ENCODE results near the gene BAHD1. TPM values are rescaled to one million over a fixed set of nuclear protein-coding genes. Genes with fewer than 3 reads are reported as not detected.

Gene BAHD1
- 10 to 100 TPM; 16.0 to 67.3 (median 45.7) TPM for total RNA-seq
- 10 to 100 TPM; 14.8 to 21.2 TPM for polyA plus RNA-seq
- long read RNA-seq, donor 1, full-length matches to known transcripts, result 13 of 76 reads
- long read RNA-seq, donor 1, partial matches to known transcripts, result 34 of 76 reads
- long read RNA-seq, donor 1, other reads (novel, unspliced or antisense), result 29 of 76 reads
- long read RNA-seq, donor 2, full-length matches to known transcripts, result 3 of 42 reads
- long read RNA-seq, donor 2, partial matches to known transcripts, result 39 of 42 reads
- long read RNA-seq, donor 2, other reads (novel, unspliced or antisense), result 0 of 42 reads
- long read RNA-seq, donor 3, full-length matches to known transcripts, result 17 of 81 reads
- long read RNA-seq, donor 3, partial matches to known transcripts, result 37 of 81 reads
- long read RNA-seq, donor 3, other reads (novel, unspliced or antisense), result 27 of 81 reads

GRCh38 chr15:40440743-40441564, at the start of gene BAHD1:
Gene BAHD1 (plus strand): TSS chr15:40440953. CDS start chr15:40458465, 17,512 bp downstream.
- TF ChIP-seq POLR2A (IDR thresholded peaks at IDR 0.05), result peak; percentile 33
- no peak for TF ChIP-seq EP300 (IDR thresholded peaks at IDR 0.05)
- peak in 1 of 3 donors; percentile 6 for TF ChIP-seq CTCF (IDR thresholded peaks at IDR 0.05)
- peak within 1 kb of the TSS; percentile 83 for H3K4me3 ChIP-seq
- H3K36me3 ChIP-seq, result no peaks in the 10 kb centered on the region
- H3K4me1 ChIP-seq (ENCODE audit: insufficient read depth), result peaks cover 21% of the 10 kb centered on the region
- no peaks in the 10 kb centered on the region for H3K9me3 ChIP-seq
- intact Hi-C loops (cut with DNase I), result loop anchor here in 2 of 4 donors (5.0 to 10.0 kb wide), 2 partner anchors 66 to 124 kb away; partner anchors contain the start of genes CCDC32 (in 1 of the 2) and RPUSD2 (in 1 of the 2)
- peak within 1 kb of the TSS; percentile 78 to 85 for H3K27ac ChIP-seq
- 0 to 1% (median 0%) methylated on average over 30 to 119 of the region's 119 CpGs for WGBS, 3 donors
- no peaks in the 10 kb centered on the region for H3K27me3 ChIP-seq
- DNase-seq, result peak; percentile 98 to 99 (median 99)

GRCh38 chr15:40392986-40393948, 47.5 kb upstream of the BAHD1 start:
- Histone ChIP-seq H3K27ac (no peak overlapping the region), H3K4me3 (no peak overlapping the region), H3K27me3 (no peaks in the 10 kb centered on the region), H3K4me1 (ENCODE audit: insufficient read depth) (no peaks in the 10 kb centered on the region), H3K36me3 (no peaks in the 10 kb centered on the region), H3K9me3 (no peaks in the 10 kb centered on the region)
- 93 to 95% (median 94%) methylated on average over 4 of the region's 4 CpGs for WGBS, 3 donors
- DNase-seq, result no peak
- intact Hi-C loops (cut with DNase I), result no loop called here
- TF ChIP-seq POLR2A (IDR thresholded peaks at IDR 0.05) (no peak), CTCF (IDR thresholded peaks at IDR 0.05) (no peak), EP300 (IDR thresholded peaks at IDR 0.05) (no peak)

- H3K27ac ChIP-seq, result no peak overlapping the region
- WGBS, 3 donors, result 78 to 87% (median 87%) methylated on average over 8 of the region's 8 CpGs
- H3K9me3 ChIP-seq, result no peaks in the 10 kb centered on the region
- H3K36me3 ChIP-seq, result no peaks in the 10 kb centered on the region
- no peak for TF ChIP-seq CTCF (IDR thresholded peaks at IDR 0.05)
- TF ChIP-seq EP300 (IDR thresholded peaks at IDR 0.05), result no peak
- TF ChIP-seq POLR2A (IDR thresholded peaks at IDR 0.05), result no peak
- no peaks in the 10 kb centered on the region for H3K4me1 ChIP-seq (ENCODE audit: insufficient read depth)
- H3K27me3 ChIP-seq, result no peaks in the 10 kb centered on the region
- intact Hi-C loops (cut with DNase I), result no loop called here
- DNase-seq, result no peak
- H3K4me3 ChIP-seq, result no peak overlapping the region
Measured at GRCh38 chr15:40397688-40398412, 42.9 kb upstream of the BAHD1 start.

Data from ovary (tissue), 10 donors.